ENCODE measurements around the gene CACTIN.
"Not testable (repeated sequence)": the region's sequence is repeated elsewhere in the genome, so short reads cannot be mapped to it uniquely, and the experiment has no call there.

CACTIN gene

GRCh38 chr19:3661284-3662238, 35.0 kb upstream of the CACTIN start:
- no peak for DNase-seq

- no peak for DNase-seq
Measured at GRCh38 chr19:3660493-3661219, 34.1 kb upstream of the CACTIN start.

GRCh38 chr19:3659746-3660112, 33.1 kb upstream of the CACTIN start:
- no peak for DNase-seq

GRCh38 chr19:3658870-3659745, 32.5 kb upstream of the CACTIN start:
- DNase-seq = no peak

- no peak for DNase-seq
Measured at GRCh38 chr19:3658004-3658869, 31.6 kb upstream of the CACTIN start.

- DNase-seq = no peak
Measured at GRCh38 chr19:3657395-3657769, 30.8 kb upstream of the CACTIN start.

- no peak for DNase-seq
Measured at GRCh38 chr19:3656747-3657394, 30.3 kb upstream of the CACTIN start.

GRCh38 chr19:3656073-3656746, 29.6 kb upstream of the CACTIN start:
- DNase-seq = no peak

- no peak for DNase-seq
Measured at GRCh38 chr19:3655402-3656072, 28.9 kb upstream of the CACTIN start.

- no peak for DNase-seq
Measured at GRCh38 chr19:3653865-3654513, 27.4 kb upstream of the CACTIN start.

GRCh38 chr19:3653081-3653795, 26.6 kb upstream of the CACTIN start:
- no peak for DNase-seq

- no peak for DNase-seq
Measured at GRCh38 chr19:3652422-3652821, 25.8 kb upstream of the CACTIN start.

GRCh38 chr19:3651684-3652083, 25.1 kb upstream of the CACTIN start:
- DNase-seq = no peak

GRCh38 chr19:3649888-3650287, 23.3 kb upstream of the CACTIN start:
- DNase-seq = no peak

- DNase-seq = no peak
Measured at GRCh38 chr19:3648037-3648905, 21.7 kb upstream of the CACTIN start.

GRCh38 chr19:3647102-3647501, 20.5 kb upstream of the CACTIN start:
- not testable (repeated sequence) for DNase-seq

- no peak for DNase-seq
Measured at GRCh38 chr19:3646336-3647092, 19.9 kb upstream of the CACTIN start.
